Kidney tubule cell (primary cell): ENCODE measurements around the gene GATD1.

Source experiments
- DNase-seq: peaks from one replicate; pipeline ENCODE4 v3.0.0-alpha.2; 2018; ENCODE audit warnings: low spot score

Gene GATD1, protein sequence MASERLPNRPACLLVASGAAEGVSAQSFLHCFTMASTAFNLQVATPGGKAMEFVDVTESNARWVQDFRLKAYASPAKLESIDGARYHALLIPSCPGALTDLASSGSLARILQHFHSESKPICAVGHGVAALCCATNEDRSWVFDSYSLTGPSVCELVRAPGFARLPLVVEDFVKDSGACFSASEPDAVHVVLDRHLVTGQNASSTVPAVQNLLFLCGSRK

DNA sequence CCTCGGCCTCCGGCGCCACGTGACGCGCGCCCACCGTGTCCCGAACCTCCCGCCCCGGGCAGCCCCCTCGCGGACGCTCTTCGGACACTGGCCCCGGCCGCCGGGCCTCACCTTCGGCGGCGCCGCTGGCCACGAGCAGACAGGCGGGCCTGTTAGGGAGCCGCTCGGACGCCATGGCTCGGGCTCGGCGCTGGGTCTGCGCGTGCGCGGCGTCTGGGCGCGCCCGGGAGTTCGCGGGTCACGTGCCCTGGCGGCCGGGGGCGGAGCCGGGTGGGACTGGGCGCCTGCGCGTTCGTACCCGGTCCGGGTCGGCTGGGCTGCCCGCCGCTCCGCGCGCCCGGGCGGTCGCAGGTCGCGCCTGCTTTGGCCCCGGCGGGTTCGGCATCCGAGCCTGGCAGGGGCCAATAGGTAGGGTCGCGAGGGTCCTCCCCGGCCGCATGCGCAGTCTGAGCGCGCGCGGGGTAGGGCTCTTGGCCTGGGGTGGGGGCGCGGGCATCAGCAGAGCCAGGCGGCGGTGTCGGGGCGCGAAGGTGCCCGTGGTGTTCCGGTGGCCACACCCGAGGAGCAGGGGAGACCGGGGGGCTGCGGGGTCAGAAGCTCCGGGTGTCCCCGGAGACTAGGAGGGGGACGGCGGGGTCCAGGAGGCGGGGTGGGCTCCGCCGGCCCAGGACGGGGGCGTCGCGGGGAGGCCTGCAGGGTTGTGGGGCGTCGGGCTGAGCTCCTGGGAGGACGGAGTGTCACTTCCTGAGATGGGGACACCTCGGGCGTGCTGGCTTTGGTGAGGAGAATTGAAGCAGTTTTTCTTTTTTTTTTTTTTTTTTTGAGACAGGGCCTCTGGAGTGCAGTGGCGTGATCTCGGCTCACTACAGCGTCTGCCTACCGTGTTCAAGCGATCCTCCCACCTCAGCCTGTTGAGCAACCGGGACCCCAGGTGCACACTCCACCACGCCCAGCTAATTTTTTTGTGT, at the start of gene GATD1:
Gene GATD1, minus strand, starts transcription at position 200 of the 968 bp plus-strand sequence. Its CDS starts 25 bp downstream, at position 175.
- peak; percentile 90 for DNase-seq

DNA sequence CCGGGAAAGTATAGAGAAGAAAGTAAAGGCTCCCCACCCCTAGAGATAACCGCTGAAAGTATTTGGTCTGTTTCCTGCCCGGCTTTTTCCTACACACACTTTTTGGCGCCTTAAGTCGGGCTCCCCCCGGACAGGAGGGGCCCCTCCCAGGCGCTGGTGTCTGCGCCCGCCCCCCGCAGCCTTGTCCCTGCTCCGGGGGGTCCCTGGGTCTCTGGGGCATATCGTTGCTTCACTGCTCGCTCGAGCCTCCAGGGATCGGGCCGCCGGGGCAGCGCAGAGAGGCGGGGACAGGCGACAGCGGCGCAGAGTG, 49.5 kb upstream of the GATD1 start:
- DNase-seq, result no peak

DNA sequence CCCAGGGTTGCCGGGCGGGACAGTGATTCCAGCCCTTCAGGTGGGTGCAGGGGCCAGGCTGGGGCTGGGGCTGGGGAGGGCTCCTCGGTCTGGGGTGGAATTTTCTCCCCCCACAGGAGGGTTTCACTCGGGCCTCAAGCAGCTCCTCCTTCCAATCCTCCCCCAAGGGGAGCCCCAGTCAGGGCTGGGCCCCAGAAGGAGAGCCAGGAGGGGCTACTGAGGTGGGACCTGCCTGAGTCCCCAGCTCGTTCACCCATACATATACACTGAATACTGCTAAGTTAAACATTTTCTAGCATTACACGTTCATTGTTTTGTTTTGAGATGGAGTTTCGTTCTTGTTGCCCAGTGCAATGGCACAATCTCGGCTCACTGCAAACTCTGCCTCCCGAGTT, 48.9 kb upstream of the GATD1 start:
- DNase-seq, result peak; percentile 38

DNA sequence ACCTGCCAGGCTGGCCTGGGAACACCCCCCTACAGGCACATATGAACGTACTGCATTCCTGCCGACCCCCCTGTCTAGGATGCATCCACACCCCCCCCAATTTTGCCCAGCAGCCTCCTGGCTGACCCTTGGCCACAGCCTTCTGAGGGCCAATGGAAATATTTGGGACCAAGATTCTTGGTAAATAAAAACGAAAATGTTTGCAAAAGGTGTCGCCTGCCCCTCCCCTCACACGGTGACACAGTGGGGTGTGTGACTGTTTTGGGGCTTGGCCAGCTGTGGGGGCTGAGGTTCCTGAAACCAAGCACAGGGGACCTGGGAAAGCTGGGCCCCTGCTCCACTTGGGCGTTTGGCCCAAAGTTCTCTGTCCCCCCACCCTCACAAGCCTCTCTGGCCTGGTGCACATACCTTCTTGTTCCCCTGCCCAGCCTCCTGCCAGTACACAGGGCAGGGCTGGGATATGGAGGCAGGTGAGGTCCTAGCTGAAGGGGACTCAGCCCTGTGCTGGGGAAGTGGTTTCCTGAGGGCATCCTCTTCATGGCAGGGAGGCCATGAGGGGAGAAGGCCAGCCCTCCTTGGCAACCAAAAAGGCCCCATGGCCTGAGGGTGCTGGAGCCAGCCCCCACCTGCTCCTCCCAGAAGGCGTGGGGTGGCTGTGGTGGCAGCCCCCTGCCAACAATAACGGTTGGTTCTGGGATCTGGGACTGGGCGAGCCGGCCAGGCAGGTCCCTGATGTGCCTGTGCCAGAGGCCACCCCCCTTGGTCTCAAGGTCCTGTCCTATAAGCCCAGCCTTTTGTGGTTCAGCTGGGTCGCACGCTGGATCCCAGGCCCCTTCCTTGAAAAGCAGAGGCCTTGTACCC, 48.3 kb upstream of the GATD1 start:
- peak; percentile 10 for DNase-seq

GRCh38 chr11:824942-825341, 47.7 kb upstream of the GATD1 start:
- DNase-seq, result peak; percentile 1

DNA sequence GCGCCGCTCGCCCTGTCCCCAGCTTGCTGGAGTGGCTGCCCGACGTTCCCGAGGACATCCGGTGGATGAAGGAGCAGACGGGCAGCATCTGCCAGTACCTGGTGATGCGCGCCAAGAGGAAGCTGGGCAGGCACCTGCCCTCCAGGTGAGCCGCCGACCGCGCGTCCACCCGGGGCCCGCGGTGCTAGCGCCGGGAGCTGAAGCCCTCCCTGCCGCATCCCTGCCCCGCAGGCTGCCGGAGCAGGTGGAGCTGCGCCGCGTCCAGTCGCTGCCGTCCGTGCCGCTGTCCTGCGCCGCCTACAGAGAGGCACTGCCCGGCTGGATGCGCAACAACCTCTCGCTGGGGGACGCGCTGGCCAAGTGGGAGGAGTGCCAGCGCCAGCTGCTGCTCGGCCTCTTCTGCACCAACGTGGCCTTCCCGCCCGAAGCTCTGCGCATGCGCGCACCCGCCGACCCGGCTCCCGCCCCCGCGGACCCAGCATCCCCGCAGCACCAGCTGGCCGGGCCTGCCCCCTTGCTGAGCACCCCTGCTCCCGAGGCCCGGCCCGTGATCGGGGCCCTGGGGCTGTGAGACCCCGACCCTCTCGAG, 47.1 kb upstream of the GATD1 start:
- no peak for DNase-seq

- DNase-seq, result no peak
Observed at GRCh38 chr11:823441-824291, 46.4 kb upstream of the GATD1 start.

- no peak for DNase-seq
Observed at GRCh38 chr11:821512-822371, 44.5 kb upstream of the GATD1 start.

DNA sequence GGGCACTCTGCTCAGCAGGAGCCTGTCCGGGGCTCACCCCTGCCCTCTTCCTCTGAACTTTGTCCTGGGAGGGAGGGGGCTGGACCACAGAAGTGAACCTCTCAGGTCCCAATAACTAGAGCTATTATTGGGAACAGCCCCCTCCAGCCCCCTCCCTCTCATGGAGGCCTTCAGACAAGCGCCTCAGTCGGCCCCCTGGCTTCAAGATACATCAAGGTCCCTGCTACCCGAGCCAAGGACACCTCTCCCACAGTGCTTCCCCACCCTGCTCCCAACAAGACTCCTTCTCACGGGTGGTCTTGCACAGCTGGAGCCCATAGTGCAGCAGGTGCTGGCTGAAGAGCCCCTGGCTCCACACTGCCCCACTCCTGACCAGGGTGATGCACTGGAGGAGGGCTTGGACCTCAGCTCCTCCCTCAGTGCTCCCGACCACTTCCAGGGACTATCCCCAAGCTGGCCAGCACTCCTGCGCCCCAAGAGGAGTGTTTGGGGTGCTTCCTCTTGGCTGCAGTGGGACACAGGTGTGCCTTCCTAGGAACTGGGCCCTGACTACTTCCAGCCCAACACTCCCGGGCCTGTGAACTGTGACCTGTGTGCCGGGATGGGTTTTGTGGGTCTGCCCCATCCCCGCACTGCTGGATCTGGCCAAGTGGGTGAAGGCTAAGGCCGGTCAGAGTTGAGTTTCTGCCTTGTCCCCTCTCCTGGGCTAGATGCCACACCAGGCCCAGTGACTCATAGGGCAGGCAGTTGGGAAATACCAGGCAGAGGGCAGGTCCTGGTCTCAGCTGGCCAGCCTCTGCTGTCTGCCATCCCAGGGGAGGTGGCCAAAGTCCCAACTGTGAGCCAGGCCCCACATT, 43.6 kb upstream of the GATD1 start:
- peak; percentile 92 for DNase-seq

- DNase-seq, result peak; percentile 90
Observed at GRCh38 chr11:819943-820649, 42.8 kb upstream of the GATD1 start.

DNA sequence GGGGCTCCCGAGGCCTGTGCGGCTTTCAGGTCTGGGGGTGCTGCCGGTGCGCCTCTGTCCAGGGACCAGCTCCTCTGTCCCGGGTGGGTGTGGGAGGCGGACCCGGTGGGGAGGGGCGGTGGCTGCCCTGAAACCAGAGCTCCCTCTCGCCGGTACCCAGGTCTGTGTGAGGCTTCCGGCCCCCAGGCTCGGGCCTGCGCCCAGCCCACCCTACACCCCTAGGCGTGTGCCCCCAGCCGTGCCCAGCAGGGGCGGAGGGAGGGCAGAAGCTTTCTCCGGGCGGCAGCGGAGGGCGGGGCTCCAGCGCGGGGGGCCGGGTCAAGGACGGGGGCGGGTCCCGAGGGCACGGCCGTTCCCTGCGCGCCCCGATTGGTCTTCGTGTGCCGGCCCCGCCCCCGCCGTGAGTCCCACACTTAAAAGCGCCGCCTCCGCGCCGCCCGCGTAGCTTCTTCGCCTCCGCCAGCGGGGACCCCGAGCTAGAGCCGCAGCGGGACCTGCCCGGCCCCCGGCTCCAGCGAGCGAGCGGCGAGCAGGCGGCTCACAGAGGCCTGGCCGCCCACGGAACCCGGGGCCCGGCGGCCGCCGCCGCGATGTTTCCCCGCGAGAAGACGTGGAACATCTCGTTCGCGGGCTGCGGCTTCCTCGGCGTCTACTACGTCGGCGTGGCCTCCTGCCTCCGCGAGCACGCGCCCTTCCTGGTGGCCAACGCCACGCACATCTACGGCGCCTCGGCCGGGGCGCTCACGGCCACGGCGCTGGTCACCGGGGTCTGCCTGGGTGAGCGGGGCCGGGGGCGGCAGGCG, 42.0 kb upstream of the GATD1 start:
- DNase-seq, result peak; percentile 89

GRCh38 chr11:818396-819128, 41.3 kb upstream of the GATD1 start, which contains the start of gene PNPLA2:
Gene PNPLA2, plus strand, starts transcription at chr11:818914. Its CDS starts 805 bp downstream, at chr11:819719.
- DNase-seq, result peak; percentile 90

DNA sequence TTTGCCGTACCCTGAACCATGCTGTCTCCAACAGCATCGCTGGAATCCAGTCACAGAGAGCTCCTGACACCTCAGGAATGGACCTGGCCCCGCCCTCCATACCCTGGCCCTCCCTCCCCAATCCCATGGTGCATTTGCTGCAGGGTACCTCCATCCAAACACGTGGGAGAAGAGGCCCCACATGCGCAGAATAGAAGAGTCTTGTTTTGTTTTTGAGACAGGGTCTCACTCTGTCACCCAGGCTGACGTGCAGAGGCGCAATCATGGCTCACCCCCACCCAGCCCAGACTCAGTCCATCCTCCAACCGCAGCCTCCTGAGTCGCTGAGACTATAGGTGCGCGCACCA, 39.1 kb upstream of the GATD1 start:
- DNase-seq, result no peak

GRCh38 chr11:815675-816432, 38.6 kb upstream of the GATD1 start:
- DNase-seq, result no peak

DNA sequence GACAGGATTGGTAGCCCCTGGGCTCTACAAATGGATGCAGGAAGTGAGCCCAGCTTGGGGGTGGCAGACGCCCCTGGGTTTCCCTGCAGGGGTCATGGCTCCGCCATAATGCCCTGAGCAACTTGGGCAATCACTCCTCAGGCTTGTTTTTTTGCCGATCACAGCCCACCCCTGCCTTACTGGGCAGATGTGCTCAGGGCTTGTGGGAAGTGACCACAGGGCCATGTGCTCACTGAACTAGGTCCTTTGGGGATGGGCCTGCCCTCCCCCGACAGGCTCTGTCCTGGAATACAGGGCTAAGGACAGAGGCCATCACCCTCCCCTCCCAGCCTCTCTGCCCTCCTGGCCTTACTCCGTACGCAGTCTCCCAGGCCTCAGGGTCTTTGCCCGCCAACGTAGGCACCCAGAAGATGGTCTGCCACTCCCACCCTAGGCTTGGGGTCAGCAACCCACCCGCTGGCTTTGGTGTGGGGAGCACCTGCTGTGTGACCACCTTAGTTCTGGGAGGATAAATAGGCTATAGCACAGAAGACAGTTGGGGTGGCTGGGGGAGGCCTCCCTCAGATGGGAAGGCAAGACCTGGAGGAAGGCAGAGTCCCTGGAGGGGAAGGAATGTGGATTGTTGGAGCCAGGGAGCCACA, 36.3 kb upstream of the GATD1 start:
- no peak for DNase-seq

DNA sequence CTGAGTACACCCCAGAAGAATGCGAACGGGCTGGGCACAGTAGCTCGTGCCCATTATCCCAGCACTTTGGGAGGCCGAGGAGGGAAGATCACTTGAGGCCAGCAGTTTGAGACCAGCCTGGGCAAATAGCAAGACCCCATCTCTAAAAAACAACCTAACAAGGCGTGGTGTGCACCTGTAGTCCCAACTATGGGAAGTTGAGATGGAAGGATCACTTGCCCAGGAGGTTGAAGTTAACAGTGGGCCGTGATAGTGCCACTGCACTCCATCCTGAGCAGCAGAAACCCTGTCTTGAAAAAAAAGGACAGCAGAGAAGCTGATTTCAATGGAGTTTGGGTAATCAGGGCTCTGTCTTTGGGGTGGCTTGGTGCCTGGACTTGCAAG, 35.8 kb upstream of the GATD1 start:
- DNase-seq, result no peak
